Stimulated activated CD4-positive, alpha-beta T cell treated with anti-CD3 and anti-CD28 coated beads, Interleukin-4, amount 100 ng/mL, for 4 hours (primary cell): Measurements from ENCODE around the gene B3GALT6.

Source experiments
- DNase-seq, 2 experiments: peaks; one replicate each; pipeline ENCODE4 v3.0.0-alpha.2; 2020

The B3GALT6 gene

DNA sequence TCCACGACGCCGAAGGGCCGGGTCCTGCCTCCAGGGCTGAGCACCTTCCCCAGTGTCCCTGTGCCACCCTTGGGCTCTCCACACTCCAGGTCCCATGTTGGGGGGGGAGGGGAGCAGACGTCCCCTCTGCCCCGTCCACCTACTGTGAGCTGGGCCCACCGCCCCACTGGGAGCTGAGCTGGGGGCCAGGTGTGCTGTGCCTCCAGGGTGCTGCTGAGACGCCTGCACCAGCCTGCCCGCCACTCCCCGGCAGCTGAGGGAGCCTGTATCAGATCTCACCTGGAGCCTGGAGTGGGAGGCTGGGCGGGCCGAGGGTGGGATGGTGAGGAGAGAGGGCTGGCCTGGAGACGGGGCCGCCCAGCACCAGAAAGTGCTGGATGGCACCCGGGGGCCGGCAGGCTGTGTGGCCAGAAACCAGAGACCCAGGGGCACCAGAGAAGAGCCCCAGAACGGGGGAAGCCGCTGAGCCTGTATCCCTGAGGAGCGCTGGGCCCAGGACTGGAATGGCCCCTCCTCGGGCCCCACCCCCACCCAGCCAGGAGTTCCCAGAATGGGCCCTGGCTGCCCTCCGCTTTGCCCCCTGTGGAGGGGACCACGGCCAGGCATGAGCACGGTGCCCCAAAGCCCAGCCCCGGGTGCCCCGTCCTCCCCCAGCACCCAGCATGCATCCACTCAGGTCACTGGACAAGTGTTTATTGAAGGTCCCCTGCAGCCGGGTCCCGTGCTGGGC is 29.0 kb upstream of the B3GALT6 start:
- DNase-seq = no peak

DNA sequence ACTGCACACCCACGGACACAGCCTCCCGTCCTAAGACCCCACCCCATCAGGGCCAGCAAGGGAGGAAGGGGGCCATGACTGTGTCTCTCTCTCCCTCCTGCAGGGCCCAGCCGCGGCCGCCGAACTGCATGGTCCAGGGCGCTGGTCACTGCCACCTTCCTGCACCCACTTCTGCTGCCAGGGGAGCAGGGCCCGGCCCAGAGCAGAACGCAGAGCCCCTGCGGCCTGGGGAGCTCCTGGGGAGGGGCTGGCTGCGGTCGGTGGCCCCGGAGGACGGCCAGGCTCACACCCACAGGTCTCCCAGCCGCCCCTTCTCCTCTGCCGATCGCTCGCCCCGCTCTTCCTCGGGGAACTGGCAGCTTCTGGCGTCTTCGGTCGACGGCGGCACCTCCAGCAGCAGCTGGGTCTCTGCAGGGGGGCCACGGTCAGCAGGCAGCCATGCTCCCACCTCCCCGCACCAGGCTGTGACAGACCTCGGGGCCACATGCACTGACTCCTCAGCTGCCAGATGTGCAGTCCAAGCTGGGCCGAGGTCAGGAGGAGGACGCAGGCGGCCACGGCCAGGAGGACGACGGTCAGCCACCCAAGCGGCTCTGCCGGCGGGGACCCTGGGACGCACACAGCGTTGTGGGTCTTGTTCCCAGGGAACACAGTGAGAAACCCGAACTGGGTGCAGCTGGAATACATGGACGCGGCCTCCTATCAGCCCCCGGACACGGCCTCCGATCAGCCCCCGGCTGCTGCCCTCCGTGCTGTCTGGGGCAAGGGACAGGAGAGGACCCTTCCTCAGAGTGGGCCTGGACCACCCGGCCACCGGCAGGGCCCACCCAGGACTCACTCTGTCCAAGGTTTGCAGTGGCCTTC is 28.2 kb upstream of the B3GALT6 start:
- DNase-seq = no peak

DNA sequence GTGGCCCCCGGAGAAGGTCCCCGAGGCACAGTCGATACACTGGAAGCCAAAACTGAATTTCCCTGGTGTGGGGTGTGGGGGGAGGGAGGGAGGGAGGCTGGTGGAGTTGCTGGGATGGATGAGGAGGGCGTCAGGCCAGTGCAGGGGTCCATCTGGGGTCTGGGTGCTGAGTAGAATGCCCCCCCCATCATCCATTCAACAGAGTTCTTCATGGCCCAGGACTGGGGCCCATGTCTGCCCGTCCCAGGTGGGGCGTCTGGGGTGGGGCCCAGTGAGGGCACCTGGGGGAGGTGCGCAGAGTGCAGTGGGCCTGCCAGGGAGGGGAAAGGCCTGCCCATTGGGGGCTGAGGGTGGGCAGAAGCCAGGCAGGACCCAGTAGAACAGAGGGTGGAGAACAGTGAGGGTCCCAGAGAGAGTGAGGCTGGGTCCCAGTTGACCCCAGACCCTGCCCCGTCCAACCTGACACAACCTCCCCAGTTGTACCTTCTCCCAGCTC is 27.6 kb upstream of the B3GALT6 start:
- no peak for DNase-seq

DNA sequence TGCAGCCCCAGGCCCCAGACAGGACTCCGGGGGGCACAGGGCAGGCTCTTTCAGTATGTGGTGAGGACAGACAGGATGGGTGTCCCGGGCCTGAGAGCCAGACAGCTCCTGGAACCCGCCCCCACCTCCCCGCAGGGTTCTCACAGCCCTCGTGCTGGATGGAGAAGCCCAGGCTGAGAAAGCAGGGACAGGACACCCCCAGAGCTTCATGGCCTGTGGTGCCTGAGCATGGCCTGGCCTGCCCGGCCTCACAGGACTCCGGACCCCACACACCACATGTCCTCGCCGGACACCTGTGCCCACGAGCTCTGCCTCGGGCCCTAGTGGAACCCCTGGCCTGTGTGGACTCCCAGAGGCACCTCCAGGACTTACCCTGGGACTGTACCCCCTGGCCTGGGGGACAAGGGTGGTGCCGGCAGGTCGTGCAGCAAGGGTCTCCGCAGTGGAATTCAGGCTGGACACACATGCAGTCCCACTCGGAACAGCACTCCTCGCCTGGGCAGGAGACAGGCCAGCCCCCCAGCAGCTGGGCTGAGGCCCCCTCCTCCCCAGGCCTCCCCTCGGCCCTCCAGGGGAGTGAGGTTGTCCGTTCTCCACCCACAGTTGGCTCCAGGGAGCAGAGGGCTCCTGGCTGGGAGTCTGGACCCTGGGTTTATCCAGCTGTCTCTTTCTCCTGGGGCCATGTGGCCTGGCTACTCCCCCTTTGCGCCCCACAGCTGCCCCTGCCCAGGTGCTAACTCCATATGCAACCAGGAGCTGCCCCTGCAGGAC is 26.9 kb upstream of the B3GALT6 start:
- no peak for DNase-seq

DNA sequence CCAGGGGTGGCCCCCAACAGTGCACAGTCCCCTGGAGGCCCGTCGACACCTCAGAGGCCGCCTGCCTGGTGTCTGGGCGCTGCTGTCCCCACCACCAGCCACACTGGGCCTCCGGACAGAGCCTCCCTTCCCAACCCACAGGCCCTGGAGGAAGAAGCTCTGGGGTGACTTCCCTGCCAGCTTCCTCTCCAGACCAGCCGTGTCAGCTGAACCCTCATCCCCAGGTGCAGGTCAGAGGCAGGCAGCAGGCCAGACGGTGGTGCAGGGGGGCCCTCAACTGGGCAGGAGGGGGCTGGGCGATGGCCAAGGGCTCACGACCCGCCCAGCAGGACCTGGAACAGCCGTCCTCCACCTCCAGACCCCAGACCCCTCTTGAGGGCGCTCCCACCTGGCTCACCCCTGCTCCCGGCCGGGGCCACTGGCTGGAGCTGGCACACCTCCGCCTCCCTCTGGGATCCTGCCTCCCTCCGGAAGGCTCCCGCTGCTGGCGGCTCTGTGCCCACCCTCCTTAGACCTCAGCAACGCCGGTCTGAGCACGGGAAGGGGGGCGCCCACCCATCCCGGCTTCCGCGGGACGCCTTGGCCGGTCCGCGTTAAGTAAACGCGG is 26.2 kb upstream of the B3GALT6 start:
- DNase-seq = no peak

DNA sequence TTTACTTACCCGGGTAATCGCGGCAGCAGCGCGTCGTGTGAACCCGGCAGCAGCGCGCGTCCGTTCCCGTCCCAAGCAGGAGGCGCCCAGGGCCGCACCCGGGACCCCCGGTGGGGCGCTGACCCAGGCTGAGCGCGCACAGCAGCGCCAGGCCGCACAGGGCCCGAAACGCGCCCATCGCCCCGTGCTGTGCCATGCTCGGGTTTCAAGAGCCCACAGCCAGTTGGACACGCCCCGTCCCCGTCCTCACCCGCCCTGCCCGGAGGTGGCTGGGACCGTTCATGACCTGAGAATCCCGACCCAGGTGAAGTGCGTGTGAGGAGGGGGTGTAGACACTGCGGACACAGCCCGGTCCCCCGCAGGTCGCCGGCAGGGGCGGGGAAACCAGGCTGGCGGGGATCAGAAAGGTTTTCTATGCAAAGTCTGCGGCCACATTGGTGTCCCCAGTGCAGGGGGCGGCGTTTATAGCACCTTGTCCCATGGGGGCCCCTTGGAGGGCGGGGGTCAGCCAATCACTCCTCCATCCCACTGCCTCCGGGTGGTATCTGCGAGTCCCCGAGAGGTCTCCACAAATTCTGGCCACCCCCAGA is 25.6 kb upstream of the B3GALT6 start, which contains the start of gene TNFRSF18:
Gene TNFRSF18, minus strand, starts transcription at position 217 of the 590 bp plus-strand sequence. Its CDS starts 21 bp downstream, at position 196.
- peak; percentile 56 to 60 for DNase-seq

DNA sequence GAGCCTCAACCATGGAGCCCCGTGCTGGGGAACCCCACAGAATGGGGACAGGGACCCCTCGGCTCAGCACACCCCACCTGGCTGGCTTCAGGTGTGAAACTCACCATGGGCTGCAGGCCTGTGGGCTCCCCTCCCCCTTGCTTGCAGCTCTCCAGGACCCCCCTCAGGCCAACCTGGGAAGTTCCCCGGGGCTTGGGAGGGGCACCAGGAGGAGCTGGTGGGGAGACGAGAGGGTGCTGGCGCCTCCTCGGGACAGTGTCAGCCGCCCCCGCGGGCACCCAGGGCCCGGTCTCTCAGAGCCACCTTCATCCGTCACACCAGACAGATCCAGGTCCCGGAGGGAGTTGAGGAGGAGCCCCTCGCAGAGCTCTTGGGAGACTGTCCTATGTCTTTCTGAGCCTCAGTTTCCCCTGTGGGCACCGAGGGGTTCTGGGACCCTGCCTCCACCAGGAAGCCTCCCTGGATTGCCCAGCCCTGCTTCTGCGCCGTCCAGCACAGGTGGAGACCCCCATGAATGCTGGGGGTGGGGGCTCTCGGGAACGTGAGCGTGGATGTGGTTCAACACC is 25.0 kb upstream of the B3GALT6 start:
- no peak for DNase-seq

DNA sequence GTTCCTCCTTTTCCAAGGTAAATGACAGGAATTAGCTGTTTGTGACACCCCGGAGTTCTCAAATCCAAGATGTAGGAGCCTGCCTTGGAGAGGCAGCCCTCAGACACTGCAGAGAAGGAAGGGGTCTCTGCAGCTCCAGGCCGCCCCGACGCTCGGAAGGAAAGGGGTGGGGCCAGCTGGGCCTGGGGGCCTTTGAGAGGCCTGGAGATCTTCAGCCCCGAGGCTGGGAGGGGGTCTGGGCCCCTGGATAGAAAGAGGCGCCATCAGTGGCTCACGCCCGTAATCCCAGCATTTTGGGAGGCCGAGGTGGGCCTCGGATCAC is 24.5 kb upstream of the B3GALT6 start:
- DNase-seq = no peak

DNA sequence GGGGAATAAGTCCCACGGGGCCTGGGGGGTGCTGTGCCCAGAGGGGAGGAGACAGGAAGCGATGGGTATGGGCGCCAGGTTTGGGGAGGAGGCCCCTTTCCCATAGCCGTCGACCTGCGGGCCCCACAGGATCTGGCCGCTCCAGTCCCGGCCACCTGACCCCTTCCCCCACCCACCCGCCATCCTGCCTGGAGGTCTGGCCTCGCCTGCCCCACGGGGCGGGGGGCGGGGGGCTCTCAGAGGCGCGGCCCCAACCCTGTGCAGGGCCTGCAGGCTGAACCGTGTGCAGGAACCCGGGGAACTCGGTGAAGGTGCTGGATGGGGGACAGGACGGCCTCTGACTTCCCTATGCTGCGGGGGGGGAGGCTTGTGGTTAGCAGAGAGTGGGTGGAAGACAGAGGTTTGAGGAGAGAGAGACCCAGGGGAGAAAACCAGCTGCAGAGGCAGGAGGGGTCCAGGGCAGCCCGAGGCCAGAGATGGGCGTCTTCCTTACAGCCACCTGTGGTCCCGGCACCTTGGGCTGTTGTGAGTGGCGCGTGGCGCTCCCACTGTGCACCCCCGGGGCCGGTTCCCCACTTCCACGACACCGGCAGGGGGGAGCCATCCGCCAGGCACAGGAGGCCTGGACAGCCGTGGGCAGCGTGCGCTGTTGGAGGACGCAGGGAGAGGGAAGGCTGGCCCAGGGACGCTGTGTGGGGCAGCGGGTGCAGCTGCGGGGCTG is 23.2 kb upstream of the B3GALT6 start:
- DNase-seq = peak; percentile 58 to 59

DNA sequence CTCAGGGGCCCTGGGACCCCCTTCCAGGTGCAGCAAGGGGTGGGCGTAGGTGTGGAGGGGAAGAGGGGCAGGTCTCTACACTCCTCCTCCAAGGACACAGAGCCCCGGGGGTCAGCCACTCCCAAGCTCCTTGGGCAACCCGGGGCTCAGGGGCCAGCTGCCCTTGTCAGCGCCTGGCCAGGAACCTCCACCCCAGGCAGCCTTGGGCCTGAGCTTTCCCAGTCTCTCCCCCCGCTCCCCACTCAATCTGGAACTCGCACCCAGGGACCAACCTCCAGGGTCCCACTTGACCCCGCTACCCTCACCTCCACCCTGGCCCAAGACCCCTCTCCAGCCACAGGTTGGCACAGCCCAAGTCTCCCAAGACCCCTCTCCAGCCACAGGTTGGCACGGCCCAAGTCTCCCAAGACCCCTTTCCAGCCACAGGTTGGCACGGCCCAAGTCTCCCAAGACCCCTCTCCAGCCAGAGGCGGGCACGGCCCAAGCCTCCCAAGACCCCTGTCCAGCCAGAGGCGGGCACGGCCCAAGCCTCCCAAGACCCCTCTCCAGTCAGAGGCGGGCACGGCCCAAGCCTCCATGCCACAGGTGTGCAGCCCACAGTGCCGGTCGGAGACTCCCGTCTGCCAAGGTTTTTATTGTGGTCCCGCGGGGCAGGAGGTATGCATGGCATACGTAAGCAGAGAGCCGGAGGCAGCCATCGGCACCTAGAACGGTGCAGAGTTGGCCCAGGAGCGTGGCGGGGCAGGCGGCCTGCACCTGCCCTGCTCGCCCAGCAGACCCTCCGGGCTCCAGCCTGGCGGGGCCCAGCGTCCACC is 21.1 kb upstream of the B3GALT6 start:
- DNase-seq = no peak

DNA sequence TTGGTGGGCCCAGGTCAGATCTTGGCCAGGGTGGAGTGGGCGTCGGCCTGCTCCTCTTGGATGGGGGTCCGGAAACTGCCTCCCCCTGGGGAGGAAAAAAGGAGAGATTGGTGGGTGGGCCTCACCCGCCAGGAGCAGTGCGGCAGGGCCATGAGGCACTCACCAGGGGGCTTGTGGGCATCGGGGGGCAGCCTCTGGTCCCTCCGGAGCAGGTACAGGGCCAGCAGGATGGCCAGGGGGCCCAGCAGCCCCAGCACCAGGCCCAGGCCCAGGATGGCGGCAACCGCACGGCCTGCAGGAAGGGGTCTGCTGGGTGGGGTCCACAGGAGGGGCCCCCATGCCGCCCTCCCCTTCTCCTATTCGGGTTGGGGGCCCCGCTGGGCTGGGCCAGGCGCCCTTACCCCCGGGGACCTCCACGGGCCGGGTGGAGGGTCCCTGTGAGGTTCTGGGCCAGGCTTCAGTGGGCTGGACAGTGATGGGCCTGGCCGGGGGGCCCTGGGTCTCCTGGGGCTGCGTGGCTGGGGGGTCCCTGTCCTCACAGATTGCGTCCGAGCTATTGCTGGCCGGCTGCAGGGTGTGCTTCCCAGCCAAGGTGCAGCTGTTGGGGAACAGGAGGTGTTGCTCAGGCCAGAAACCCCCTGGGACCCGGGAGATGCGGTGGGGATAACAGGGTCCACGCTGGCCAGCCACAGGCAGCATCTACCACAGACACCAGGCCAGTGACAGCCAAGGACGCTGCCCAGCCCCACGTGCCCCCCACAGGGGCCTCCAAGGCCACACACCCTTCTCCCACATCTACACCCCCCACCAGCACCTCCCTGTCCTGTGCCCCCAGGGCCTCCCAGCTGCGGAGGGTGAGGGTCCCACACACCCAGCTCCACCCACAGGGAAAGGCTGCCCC is 20.2 kb upstream of the B3GALT6 start:
- DNase-seq = peak in 1 of 2 experiments; percentile 10

DNA sequence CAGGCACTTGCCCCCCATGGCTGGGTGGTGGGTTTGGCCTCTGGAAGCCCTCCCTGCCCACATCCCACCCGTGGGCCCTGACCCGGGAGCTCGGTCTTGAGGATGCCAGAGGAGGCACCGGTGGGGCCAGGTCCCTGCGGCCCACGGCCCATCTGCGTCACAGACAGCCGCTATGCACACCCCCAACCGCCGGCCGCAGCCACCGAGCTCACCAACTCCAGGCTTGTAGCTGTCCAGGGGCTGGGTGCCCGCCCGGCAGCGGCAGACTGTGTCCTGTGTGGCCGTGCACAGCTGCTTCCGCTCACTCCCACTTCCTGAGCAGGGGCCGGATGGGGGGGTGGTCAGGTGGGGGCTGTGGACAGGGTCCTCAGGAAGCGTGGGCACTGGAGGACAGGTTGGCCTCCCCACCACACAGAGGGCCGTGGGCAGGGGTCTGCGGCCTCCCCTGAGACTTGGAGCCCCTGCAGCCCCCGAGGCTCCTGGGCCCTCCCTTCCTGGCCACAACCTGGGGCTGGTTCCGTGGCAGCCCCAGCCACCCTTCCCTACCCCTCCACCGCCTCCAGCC is 19.2 kb upstream of the B3GALT6 start:
- DNase-seq = peak in 1 of 2 experiments; percentile 42

DNA sequence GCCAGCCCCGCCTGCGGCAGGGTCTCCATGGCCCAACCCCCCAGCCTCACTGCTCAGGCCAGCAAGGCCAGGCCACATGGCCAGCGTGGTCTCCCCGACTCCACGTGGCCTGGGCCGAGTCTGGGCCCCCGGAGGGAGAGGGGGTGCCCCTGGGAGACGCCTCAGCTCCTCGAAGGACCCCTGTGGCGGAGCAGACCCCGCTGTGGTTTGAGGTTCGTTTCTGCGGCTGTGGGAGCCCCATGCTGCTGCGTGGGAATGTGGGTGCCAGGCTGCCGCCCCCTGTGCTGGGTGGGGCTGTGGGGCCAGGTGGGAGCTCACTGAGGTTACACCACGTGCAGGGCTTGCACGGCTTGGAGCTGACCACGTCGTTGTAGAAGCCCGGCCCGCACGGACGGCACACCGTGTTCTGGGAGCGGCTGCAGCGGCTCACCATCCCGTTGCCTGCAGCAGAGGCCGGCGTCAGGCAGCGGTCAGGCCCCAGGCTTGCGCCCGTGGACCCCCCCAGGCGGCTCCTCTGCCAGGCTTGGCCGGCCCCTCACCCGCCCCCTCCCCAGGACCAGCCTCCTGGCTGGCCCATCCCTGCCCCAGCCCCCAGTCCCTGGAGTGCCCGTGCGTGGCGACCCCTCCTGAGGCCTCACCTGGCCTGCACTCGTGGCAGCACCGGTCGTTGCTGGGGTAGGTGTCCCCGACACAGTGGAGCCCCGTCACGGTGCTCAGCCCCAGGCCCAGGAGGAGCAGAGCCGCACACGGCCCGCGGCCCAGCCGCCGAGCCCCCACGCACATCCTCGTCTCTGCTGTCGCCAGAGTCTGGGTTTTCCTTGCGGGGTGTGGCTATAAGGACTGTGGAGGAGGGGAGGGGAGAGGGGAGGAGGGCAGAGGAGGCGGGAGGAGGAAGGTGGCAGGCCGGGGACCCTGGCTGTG is 18.4 kb upstream of the B3GALT6 start, which contains the start of gene TNFRSF4:
Gene TNFRSF4, minus strand, starts transcription at position 809 of the 921 bp plus-strand sequence. Its CDS starts 26 bp downstream, at position 783.
- DNase-seq = peak; percentile 62 to 74

DNA sequence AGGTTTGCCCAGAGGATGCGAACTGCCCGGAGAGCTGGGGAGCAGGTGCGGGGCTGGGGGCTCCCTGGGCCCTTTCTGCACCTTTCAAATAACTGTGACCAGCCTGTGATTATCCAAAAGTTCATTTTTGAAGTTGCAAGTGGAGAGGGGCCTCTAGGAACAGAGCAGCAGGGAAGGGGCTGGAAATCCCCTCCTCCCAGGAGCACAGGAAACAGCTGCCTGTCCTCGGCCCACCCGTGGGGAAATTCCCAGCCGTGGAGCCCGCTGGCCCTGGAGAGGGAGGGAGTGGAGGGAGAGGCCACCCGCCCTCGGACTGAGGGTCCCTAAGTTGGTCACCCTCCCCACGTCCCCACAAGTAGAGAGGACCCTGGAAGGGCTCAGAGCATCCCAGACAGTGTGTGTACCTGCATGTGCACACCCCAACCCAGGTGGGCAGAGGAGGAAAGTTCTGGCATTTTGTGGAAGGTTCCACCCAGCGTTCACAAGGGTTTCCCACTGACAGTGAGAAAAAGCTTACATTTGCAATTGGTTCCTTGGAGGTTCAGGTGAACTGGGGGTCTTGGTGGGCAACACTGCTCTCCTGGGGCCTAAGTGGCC is 16.9 kb upstream of the B3GALT6 start:
- peak; percentile 23 to 32 for DNase-seq

DNA sequence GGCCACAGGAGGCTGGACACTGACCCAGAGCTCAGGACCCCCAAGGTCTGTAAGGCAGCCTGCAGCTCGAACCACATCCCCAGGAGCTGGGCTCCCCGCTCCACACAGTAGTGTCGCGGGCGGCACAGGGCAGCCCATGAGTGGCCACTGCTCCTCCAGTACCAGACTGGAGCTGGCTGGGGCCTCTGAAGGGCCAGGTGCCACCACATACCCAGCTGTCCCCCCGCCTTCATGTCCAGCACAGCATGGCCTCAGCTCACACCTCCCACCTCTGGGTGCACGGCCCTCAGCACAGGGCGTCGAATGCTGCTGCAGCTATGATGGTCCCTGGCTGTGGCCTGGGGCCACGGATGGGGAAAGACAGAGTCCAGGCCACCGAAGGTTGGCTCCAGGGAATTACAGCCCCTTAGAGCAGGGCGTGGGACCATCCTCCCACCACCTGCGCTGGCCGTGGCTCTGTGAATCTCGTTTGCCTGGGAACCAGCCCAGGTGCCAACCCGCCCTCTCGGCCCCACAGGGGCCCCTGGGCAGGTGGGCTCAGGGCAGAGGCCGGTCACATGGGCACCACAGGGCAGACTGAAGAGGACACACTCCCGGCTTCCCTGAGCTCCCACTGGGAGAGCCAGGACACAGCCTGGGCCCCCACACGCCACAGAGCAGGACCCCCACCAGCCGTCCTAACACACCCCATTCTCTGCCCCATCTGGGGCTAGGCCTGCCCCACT is 16.0 kb upstream of the B3GALT6 start:
- DNase-seq = peak in 1 of 2 experiments; percentile 5
